ENCODE results near the gene PILRB. TPM values are rescaled to one million over a fixed set of nuclear protein-coding genes. Genes with fewer than 3 reads are reported as not detected.

PILRB gene
- total and polyA plus RNA-seq, 2 donors from 2014 or later: 45.0 to 76.4 TPM

DNA sequence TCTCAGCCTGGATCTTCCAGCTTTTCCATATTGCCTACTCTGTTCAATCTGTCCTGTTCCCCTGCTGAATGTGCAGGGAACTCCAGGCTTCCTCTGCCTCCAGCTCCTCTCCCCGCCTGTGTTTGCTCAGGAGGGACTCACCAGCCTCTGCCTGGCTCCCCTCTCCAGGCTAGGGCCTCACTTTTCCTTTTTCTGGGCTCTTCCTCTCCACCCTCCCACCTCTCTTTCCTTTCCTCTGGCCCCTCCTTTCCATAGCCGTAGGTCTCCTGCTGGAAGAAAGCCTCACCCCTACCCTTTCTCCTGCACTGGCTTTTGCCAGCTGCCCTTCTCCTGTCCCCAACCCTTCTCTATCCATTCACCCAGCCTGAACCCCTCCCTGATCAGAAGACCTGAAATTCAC is 40.3 kb downstream of the PILRB start:
- Histone ChIP-seq H3K36me3 (ENCODE audit: control insufficient read depth in 2 of 3, insufficient read depth in 3 of 3, low read length in 3 of 3) (no peaks in the 10 kb centered on the region), H3K9me3 (ENCODE audit: control insufficient read depth in 2 of 3, insufficient read depth in 1 of 3, low read length in 3 of 3) (no peaks in the 10 kb centered on the region), H3K4me3 (ENCODE audit: low read length in 3 of 3) (no peak overlapping the region), H3K4me1 (ENCODE audit: control insufficient read depth in 2 of 3, insufficient read depth in 2 of 3, low read depth in 1 of 3, low read length in 3 of 3) (no peaks in the 10 kb centered on the region), H3K27ac (ENCODE audit: low read depth in 2 of 2, low read length in 2 of 2) (no peak overlapping the region), H3K27me3 (ENCODE audit: control insufficient read depth, insufficient read depth, low read length) (no peaks in the 10 kb centered on the region), H3K9ac (ENCODE audit: low read length in 3 of 3) (no peak overlapping the region)
- intact Hi-C loops (cut with DNase I): no loop called here
- TF ChIP-seq, protein P1, sequence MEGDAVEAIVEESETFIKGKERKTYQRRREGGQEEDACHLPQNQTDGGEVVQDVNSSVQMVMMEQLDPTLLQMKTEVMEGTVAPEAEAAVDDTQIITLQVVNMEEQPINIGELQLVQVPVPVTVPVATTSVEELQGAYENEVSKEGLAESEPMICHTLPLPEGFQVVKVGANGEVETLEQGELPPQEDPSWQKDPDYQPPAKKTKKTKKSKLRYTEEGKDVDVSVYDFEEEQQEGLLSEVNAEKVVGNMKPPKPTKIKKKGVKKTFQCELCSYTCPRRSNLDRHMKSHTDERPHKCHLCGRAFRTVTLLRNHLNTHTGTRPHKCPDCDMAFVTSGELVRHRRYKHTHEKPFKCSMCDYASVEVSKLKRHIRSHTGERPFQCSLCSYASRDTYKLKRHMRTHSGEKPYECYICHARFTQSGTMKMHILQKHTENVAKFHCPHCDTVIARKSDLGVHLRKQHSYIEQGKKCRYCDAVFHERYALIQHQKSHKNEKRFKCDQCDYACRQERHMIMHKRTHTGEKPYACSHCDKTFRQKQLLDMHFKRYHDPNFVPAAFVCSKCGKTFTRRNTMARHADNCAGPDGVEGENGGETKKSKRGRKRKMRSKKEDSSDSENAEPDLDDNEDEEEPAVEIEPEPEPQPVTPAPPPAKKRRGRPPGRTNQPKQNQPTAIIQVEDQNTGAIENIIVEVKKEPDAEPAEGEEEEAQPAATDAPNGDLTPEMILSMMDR (IDR thresholded peaks at IDR 0.05; ENCODE audit: borderline replicate concordance, extremely low read depth, insufficient read depth): no peak
- FAIRE-seq (no peak), DNase-seq (no peak)

DNA sequence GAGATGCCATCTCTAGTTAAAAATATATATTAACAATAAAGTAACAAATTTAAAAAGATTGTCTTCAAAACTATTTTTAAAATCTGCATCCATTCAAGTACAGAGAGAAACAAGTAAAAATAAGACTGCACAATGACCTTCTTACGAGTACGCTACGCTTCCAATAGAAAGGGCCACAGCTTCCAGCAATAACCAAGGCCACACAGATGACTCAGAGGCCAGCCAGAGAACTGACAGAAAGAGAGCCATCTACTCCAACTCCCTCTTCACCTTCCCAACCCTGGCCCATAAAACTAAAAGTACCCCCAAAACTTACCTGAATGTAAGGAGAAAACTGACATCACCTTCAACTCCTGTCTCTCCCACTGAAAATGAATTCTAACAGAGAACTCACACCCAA is 42.1 kb downstream of the PILRB start:
- no peaks in the 10 kb centered on the region for H3K36me3 ChIP-seq (ENCODE audit: control insufficient read depth in 2 of 3, insufficient read depth in 3 of 3, low read length in 3 of 3)
- no peak for DNase-seq
- no peak overlapping the region for H3K27ac ChIP-seq (ENCODE audit: low read depth in 2 of 2, low read length in 2 of 2)
- no peak for FAIRE-seq
- H3K9ac ChIP-seq (ENCODE audit: low read length in 3 of 3): no peak overlapping the region
- H3K27me3 ChIP-seq (ENCODE audit: control insufficient read depth, insufficient read depth, low read length): no peaks in the 10 kb centered on the region
- no peaks in the 10 kb centered on the region for H3K4me1 ChIP-seq (ENCODE audit: control insufficient read depth in 2 of 3, insufficient read depth in 2 of 3, low read depth in 1 of 3, low read length in 3 of 3)
- intact Hi-C loops (cut with DNase I): no loop called here
- no peak overlapping the region for H3K4me3 ChIP-seq (ENCODE audit: low read length in 3 of 3)
- H3K9me3 ChIP-seq (ENCODE audit: control insufficient read depth in 2 of 3, insufficient read depth in 1 of 3, low read length in 3 of 3): no peaks in the 10 kb centered on the region
- TF ChIP-seq, protein P1 (IDR thresholded peaks at IDR 0.05; ENCODE audit: borderline replicate concordance, extremely low read depth, insufficient read depth): no peak

DNA sequence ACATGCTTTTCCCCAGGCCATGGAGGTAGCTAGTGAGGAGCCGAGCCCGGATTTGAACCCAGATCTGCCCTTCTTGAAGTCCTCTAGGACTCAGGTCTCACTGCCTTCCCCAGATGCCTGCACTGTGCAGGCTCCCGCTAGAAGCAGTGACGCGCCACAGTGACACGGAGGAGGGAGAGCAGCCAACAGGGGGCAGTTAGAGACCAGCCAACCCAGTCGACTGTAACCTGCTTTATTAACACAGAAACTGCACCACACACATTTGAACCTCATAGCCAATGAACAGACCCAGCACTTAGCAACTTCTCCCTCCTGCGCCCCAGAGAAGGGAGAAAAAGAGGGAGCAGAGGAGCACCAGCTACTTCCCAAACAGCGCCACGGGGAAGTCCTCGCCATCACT is 42.7 kb downstream of the PILRB start:
- Histone ChIP-seq H3K36me3 (ENCODE audit: control insufficient read depth in 2 of 3, insufficient read depth in 3 of 3, low read length in 3 of 3) (no peaks in the 10 kb centered on the region), H3K27ac (ENCODE audit: low read depth in 2 of 2, low read length in 2 of 2) (no peak overlapping the region), H3K9me3 (ENCODE audit: control insufficient read depth in 2 of 3, insufficient read depth in 1 of 3, low read length in 3 of 3) (no peaks in the 10 kb centered on the region), H3K27me3 (ENCODE audit: control insufficient read depth, insufficient read depth, low read length) (no peaks in the 10 kb centered on the region), H3K4me3 (ENCODE audit: low read length in 3 of 3) (no peak overlapping the region), H3K4me1 (ENCODE audit: control insufficient read depth in 2 of 3, insufficient read depth in 2 of 3, low read depth in 1 of 3, low read length in 3 of 3) (no peaks in the 10 kb centered on the region), H3K9ac (ENCODE audit: low read length in 3 of 3) (no peak overlapping the region)
- TF ChIP-seq, protein P1 (IDR thresholded peaks at IDR 0.05; ENCODE audit: borderline replicate concordance, extremely low read depth, insufficient read depth): no peak
- no peak for FAIRE-seq
- intact Hi-C loops (cut with DNase I): no loop called here
- peak in 4 of 5 donors; percentile 68 to 75 (median 70) for DNase-seq

DNA sequence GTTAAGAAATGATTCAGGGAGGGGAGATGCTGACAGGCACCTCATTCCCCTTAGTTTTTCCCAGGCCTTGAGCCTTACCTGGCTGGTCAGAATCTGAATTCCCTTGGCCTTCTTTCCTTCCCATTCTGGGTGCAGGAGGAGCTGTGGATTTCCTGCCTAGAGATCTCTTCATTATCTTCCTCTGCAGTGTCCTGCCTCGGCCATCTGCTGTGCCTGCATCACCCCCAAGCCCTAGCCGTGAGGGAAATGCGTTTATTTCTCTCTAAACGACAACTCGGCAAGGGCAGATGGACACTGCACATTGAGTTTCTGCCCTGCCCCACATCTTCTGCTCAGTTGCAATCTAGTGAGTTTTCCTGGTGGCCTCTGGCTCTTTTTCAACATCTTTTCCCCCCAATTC is 43.9 kb downstream of the PILRB start:
- TF ChIP-seq, protein P1 (IDR thresholded peaks at IDR 0.05; ENCODE audit: borderline replicate concordance, extremely low read depth, insufficient read depth): no peak
- DNase-seq (no peak), FAIRE-seq (no peak)
- Histone ChIP-seq H3K9ac (ENCODE audit: low read length in 3 of 3) (no peak overlapping the region), H3K9me3 (ENCODE audit: control insufficient read depth in 2 of 3, insufficient read depth in 1 of 3, low read length in 3 of 3) (no peaks in the 10 kb centered on the region), H3K4me3 (ENCODE audit: low read length in 3 of 3) (no peak overlapping the region), H3K4me1 (ENCODE audit: control insufficient read depth in 2 of 3, insufficient read depth in 2 of 3, low read depth in 1 of 3, low read length in 3 of 3) (no peaks in the 10 kb centered on the region), H3K36me3 (ENCODE audit: control insufficient read depth in 2 of 3, insufficient read depth in 3 of 3, low read length in 3 of 3) (no peaks in the 10 kb centered on the region), H3K27me3 (ENCODE audit: control insufficient read depth, insufficient read depth, low read length) (no peaks in the 10 kb centered on the region), H3K27ac (ENCODE audit: low read depth in 2 of 2, low read length in 2 of 2) (no peak overlapping the region)
- intact Hi-C loops (cut with DNase I): no loop called here

All from kidney (tissue), 14 donors.